Activated effector memory CD4-positive, alpha-beta T cell treated with anti-CD3 and anti-CD28 coated beads, Interleukin-2, amount 50 U/mL, for 16 hours (primary cell): ENCODE results near the gene MED13L.

Source experiments
- DNase-seq: peaks from one replicate; pipeline ENCODE4 v3.0.0-alpha.2; 2020

The MED13L gene

GRCh38 chr12:116207274-116207673 lies 70.2 kb downstream of the MED13L start:
- no peak for DNase-seq

- no peak for DNase-seq
These were observed 70.7 kb downstream of the MED13L start for GRCh38 chr12:116206828-116207227.

- no peak for DNase-seq
These were observed 72.7 kb downstream of the MED13L start for GRCh38 chr12:116204785-116205184.

- DNase-seq, result no peak
These were observed 73.3 kb downstream of the MED13L start for GRCh38 chr12:116204169-116204568.

- DNase-seq, result no peak
These were observed 74.6 kb downstream of the MED13L start for GRCh38 chr12:116202940-116203339.

- no peak for DNase-seq
These were observed 75.1 kb downstream of the MED13L start for GRCh38 chr12:116202433-116202832.

- no peak for DNase-seq
These were observed 75.6 kb downstream of the MED13L start for GRCh38 chr12:116201908-116202307.

GRCh38 chr12:116201359-116201758 lies 76.1 kb downstream of the MED13L start:
- DNase-seq, result no peak

- no peak for DNase-seq
These were observed 76.7 kb downstream of the MED13L start for GRCh38 chr12:116200812-116201211.

GRCh38 chr12:116199160-116199706 lies 78.3 kb downstream of the MED13L start:
- DNase-seq, result no peak

- no peak for DNase-seq
These were observed 80.5 kb downstream of the MED13L start for GRCh38 chr12:116196752-116197718.

- DNase-seq, result no peak
These were observed 81.3 kb downstream of the MED13L start for GRCh38 chr12:116196226-116196625.

- peak; percentile 74 for DNase-seq
These were observed 82.5 kb downstream of the MED13L start for GRCh38 chr12:116194935-116195431.

GRCh38 chr12:116189692-116190091 lies 87.8 kb downstream of the MED13L start:
- no peak for DNase-seq

- DNase-seq, result no peak
These were observed 88.9 kb downstream of the MED13L start for GRCh38 chr12:116188581-116188980.

- no peak for DNase-seq
These were observed 90.4 kb downstream of the MED13L start for GRCh38 chr12:116187151-116187511.

- no peak for DNase-seq
These were observed 90.9 kb downstream of the MED13L start for GRCh38 chr12:116186482-116187150.

GRCh38 chr12:116184763-116185162 lies 92.7 kb downstream of the MED13L start:
- no peak for DNase-seq

GRCh38 chr12:116183741-116184141 lies 93.8 kb downstream of the MED13L start:
- DNase-seq, result no peak

- DNase-seq, result no peak
These were observed 95.0 kb downstream of the MED13L start for GRCh38 chr12:116182359-116183063.

GRCh38 chr12:116180448-116180847 lies 97.0 kb downstream of the MED13L start:
- DNase-seq, result no peak

- no peak for DNase-seq
These were observed 98.1 kb downstream of the MED13L start for GRCh38 chr12:116179384-116179783.

- DNase-seq, result no peak
These were observed 100.5 kb downstream of the MED13L start for GRCh38 chr12:116177017-116177416.
